ENCODE data around the gene YAF2. TPM values are rescaled to one million over a fixed set of nuclear protein-coding genes. Genes with fewer than 3 reads are reported as not detected.
"Not testable (repeated sequence)": the region's sequence is repeated elsewhere in the genome, so short reads cannot be mapped to it uniquely, and the experiment has no call there.

YAF2 gene
- polyA plus RNA-seq, 1 donor: 29.0 TPM

DNA sequence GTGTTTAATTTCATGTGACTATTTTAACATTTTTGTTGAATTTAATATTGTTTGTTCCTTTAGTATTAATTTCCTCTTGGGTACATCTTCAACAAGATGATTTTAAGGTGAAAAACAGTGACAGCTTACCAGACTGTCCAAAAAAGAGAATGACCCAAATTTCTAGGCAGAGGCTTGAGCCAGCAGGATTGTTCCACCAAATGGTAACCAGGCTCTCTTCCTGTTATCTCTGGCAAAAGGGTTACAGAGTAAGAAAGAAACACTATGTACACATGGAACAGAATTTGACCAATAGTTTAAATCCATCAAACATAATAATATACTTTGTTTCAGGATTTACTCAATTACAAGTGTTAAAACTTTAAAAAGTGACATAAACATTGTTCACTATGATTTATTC lies 39.0 kb downstream of the YAF2 start:
- DNase-seq: no peak

DNA sequence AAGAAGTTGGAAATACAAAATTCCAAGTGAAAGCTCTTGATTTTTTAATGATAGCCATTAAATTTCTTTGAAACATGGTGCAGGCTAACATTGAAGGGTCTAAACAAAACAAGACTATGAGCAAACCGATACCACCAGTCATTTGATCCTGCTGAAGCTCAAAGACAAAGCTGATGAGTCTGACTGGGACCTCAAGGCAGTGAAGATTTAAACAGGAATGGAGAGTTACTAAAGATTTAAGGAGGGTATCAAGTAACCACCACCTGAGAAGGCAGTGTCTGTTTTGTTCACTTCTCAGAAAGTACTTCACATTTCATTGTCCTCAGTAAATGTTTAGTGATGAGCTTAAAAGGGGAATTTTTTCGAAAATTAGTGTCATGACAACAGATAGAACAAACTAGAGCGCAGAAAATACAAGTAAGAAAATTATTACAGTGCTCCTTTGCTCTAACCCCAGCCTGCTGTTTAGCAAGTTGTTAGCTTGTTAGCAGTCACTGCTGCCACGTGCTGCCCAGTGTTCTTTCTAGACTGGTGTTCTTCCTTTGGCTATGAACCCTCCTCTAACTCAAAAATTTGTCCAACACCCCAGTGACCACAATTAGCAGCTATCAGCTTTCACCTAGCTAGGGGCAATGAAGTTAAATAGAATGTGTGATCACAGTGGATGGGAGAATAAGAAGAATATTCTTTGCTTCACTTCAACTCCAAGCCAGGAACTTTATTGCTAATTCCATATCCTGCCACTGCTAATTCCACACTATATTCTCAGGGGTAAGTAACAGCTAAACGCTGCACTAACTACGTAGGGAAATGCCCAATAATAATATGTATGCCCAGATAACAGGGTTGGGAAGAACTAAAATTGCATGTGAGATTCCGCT lies 41.1 kb downstream of the YAF2 start:
- DNase-seq: peak; percentile 56

DNA sequence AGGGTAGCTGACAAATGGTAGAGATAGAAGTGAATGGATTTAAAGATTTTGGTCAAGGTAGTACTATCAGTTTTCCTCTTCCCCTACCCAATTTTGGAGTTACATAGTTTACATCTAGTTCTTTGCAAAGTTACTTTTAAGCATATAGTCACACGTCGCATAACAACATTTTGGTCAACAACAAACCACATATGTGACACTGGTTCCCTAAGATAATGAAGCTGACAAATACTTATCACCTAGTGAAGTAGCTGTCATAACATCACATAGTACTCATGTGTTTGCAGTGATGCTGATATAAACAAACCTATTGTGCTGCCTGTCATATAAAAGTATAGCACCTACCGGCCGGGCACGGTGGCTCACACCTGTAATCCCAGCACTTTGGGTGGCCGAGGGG lies 45.4 kb downstream of the YAF2 start:
- no peak for DNase-seq

DNA sequence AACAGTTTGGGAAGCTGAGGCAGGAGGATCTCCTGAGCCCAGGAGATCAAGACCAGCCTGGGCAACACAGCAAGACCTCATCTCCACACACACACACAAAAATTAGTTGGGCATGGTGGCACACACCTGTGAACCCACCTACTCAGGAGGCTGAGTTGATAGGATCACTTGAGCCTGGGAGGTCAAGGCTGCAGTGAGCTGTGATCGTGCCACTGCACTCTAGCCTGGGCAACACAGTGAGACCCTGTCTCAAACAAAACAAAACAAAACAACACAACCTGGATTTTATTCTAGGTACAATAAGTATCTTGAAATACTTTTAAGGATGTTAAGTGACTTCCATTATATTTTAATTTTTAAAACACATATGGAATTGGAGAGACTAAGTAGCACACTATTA lies 45.8 kb downstream of the YAF2 start:
- no peak for DNase-seq

DNA sequence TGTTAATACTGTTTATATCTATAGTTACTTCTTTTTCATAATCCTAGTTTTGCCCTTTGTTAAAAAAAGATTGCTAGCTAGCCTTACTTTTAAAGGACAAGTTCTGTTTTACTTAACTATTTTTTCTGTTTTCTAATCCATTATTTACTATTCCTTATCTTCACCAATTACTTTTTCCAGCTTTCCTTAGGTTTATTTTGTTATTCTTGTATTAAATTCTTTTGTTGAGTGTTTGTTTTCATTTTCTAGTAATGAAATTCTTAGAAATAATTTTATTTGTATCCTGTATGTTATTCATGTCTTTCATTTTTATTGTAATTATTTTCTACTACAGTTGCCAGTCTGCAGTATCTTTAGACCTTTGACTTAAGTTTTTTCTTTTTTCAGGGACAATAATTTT lies 47.7 kb downstream of the YAF2 start:
- no peak for DNase-seq

DNA sequence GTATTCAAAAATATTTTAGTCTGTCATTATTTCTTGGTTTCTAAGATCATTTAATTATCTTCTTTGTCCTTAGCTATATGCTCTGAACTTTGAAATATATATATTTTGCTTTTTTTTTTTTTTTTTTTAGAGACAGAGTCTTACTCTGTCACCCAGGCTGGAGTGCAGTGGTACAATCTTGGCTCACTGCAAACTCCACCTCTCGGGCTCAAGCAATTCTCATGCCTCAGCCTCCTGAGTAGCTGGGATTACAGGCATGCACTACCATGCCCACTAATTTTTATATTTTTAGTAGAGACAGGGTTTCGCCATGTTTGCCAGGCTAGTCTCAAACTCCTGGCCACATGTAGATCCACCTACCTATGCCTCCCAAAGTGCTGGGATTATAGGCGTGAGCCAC lies 49.8 kb downstream of the YAF2 start:
- not testable (repeated sequence) for DNase-seq

DNA sequence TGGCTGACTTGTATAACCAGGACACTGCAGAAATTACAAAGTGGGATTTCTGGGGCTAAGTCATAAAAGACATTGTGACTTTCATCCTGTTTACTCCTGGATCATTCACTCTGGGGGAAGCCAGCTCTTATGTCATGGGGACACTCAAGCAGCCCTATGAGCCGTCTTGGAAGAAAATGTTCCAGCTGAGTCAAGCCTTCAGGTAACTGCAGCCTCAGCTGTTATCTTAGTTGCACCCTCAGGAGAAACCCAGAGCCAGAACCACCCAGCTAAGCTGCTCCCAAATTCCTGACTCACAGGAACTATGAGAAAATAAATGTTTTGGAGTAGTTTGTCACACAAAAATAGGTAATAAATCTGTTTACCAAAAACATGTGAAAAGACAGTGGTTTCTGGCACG lies 50.2 kb downstream of the YAF2 start:
- DNase-seq: no peak

DNA sequence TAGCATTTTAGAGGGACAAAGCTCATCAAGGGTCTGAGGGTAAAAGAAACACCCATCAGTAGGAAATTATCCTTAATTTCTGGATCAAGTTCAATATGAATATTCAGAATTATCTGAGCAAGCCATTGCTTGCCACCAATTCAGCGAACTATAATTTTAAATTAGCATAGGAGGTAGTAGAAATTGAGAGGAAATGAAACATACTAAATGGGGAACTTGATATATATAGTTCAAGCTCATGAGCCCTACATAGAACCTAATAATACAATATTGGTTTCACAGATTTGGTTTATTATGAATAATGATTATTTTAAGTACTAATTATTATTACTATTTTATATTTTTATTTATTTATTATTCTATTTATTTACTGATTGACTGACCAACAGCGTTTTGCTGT lies 51.3 kb downstream of the YAF2 start:
- DNase-seq: no peak

DNA sequence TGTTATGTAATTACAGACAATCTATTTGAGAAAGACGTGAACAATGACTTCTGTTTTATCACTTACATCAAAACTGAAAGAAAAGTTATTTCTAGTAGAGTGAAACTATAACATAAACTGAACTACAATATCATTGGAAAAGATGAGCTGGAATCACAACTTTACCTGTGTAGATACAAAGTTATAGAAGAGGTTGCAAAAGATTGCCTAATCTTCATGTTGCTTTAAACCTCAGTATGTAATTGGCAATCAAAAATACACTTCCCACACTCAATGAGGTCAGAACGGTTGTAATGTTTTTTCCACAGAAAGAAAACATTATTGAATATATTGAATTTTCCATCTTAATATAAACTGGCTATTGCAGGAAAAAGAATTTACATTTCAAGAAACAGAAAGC lies 55.7 kb downstream of the YAF2 start:
- DNase-seq: no peak

DNA sequence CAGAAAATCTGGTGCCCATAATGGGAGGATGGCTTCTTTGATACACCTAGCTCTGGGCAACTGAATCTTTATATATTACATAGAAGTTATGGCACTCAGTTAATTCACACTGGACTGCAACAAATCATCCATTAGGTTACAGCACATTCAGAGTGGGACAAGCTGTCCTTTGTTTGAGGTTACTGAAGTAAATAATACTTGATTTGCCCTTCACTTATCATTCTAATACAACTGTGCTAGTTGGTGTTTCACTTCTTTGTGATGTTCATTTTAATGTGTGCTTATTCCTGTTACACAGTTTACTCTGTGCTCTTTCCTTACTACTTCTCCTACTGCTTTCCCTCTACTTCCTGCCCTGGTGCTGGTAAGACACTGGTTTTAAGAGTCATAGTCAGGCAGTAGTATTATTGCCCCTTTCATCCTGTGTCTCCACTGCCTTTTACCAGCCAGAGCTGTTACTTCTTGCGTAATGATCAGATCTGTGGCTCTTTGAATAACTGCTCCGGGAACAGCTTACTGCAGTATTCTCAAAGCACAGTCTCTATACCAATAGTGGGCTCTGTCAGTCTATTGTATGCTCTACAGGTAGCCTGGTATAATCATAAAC lies 57.0 kb downstream of the YAF2 start:
- DNase-seq: no peak

DNA sequence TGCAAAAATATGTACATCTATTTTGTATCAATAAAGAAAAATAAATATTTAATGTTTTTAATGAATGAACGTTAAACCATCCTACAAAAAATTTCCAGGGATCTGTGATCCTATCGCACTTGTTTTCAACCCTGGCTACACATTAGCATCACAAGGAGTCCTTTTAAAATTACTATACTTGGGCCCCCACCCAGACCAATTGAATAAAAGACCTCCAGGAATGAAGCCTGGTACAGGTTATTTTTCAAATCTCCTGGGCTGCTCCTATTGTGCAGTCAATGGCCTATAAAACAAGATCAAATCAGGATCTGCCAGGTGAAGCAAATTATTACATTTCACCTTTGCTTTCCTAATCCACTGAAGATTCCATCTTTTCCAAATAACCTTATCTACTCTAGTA lies 59.9 kb downstream of the YAF2 start:
- DNase-seq: no peak

DNA sequence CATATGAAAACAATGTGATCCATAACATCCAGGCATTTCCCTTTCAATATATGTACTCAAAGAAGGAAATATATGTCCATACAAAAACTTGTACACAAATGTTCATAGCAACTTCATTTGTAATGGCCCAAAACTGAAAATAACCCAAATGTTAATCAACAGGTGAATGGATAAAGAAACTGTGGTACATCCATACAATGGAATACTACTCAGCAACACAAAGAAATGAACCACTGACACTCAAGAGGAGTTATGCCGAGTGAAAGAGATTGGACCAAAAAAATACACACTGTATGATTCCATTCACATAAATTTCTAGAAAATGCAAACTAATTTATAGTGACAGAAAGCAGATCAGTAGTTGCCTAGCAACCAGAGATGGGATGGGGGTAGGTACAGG lies 63.1 kb downstream of the YAF2 start:
- no peak for DNase-seq

DNA sequence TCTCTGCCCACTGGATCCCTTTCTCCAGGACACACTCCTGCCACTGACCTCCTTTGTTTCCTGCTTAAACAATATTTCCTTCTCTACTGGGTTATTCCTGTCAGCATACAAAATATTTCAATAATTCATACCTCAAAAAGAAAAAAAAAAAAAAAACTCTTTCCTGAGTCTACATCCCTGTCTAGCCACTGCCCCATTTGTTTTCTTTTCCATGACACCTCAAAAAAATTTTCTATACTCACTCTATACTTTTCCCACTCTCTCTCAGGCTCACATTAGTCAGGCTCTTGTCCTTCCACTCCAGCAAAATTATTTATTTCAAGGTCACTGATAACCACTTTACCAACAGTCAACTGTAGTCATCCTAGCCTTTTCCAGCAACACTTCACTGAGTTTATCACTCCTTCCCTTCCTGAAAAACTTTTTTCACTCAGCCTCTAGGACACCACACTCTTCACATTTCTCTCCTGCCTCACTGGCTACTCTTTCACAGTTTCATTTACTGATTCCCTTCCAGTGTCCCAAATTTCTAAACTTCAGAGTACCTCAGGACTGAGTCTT lies 64.0 kb downstream of the YAF2 start:
- no peak for DNase-seq

DNA sequence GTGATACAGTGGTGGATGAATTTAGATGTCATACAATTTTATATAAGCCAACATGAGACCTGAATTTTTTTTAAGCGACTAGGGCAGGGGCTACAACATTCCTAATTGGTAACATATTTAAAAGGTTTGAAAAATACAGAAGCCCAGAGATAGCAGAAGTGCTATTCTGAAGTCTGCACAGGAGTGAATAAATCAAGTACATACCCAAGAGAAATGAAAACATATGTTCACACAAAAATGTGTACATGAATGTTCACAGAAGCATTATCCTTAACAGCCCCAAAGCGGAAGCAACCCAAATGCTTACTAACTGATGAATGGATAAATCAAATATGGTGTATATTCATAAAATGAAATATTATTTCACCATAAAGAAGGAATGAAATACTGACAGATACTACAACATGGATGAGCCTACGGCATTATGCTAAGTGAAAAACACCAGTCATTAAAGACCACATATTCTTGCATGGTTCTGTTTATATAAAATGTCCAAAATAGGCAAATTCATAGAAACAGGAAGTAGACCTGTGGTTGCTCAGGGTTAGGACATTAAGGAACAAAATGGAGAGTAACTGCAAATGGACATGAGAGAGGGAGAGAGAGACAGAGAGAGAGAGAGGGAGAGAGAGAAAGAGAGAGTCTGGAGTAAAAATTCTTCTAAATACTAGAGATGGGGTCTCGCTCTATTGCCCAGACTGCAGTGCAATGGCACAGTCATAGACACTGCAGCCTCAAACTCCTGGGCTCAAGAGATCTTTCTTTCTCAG lies 65.4 kb downstream of the YAF2 start:
- DNase-seq: no peak

DNA sequence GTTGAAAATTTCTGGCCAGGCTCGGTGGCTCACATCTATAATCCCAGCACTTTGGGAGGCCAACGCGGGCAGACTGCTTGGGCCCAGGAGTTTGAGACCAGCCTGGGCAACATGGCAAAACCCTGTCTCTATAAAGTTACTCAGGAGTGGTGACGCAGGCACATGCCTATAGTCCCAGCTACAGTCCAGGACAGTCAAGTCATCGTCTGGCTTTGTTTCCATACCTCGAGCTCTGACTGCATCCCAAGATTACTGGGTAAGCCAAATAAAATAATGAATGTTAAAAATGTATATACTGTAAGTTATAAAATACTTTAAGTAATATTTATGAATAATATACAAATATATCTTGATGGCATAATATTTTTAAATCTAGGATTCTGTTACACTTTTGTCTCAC lies 70.3 kb downstream of the YAF2 start:
- no peak for DNase-seq

DNA sequence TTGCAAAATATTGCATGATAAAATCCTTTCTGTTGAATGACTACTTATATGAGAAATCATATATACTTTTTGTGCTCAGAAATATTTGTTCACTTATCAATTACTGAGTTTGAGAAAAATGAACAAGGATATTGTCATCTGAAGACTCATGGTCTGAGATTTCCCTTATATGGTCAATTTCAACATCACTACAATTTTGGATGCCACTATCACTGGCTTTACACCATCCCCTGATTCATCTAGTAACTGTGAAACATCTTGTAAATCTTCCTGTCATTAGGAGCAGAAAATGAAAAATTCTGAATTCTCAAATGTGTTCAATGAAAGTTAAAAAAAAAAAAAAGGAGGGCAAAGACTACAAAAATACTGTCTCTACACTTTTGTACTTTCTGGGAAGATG lies 71.5 kb downstream of the YAF2 start:
- DNase-seq: no peak

DNA sequence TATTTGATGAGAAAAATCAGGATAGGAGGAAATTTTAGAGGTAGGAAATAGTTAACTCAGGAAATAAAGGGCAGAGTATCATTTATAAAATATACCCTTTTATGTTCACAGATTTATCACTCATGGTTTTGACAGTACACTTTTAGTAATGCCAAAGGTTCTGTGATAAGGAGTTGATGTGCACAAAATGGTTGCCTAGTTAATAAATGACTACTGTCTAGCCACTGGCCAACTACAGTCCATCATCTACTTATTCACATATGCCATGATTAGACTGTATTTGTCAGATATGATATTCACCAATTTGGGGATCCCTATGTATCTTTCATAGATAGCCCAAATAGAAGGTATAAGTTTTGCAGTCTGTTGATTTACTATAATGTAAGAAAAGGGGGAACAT lies 74.1 kb downstream of the YAF2 start:
- no peak for DNase-seq

DNA sequence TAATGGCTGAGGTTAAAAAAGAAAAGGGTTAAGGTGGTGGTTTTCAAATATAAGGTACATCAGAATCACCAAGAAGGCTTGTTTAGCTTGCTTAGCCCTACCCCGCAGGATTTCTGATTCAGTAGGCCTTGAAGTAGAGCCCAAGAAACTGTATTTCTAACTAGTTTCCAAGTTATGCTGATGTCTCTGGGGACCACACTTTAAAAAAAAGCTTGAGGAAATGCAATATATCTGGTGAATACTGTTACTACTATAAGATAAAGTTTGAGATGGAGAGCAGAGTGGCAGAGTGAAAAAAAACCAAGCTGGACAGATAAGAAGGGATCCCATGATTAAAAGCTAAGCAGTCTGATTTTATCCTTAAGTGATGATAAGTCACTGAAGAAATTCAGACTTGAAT lies 75.1 kb downstream of the YAF2 start:
- DNase-seq: no peak

DNA sequence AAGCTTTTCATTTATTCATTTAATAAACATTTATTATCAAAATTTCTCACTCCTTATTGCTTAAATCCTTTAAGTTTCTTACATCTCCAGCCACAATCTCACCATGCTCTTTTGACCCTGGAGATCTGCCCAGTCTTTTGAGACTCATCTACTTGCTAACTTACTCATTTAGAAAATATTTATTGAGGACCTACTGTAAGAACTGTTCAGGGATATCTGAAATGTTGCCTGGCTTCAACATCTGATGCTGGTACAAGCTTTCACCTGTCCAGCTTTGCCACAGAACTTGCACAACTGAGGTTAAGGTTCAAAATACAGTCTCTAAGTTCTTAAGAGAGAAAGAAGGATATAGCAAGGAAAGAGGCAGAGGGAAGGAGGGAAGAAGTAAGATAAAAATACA lies 75.9 kb downstream of the YAF2 start:
- DNase-seq: no peak

DNA sequence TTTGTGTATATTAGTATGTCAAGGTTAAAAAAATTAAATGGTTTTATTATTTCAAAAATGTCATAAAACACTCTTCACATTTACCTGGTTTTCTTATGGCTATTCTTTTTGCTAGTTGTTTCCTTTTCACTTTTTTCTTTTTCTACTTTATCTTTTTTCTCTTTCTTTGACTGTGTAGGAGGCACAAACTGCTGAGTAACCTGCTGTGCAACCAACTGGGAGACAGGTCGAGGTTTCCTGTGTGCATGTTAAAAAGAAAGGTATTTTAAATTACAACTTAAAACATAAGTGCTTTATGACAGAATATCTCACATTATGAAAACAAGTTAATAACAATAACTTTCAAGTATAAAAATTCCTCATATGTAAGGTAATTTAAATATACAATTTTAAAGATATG lies 76.5 kb downstream of the YAF2 start:
- DNase-seq: no peak

DNA sequence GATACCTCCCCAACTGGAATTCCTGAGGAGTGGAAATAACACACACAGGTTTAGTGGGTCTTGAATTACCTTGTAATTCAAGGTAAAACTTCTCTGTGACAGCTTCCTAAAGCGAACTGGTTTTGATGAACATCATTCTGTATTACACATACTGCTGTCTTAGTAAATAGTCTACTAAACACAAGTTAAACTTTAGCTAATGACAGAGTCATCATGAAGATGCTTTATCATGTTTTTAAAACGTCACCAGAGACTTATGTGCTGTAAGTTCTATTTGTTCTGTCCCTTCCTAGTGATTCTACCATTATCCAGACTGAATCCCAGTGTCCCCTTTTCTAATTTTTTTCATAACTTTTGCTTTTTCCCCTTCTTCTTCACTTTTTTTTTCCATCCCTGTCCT lies 81.8 kb downstream of the YAF2 start:
- no peak for DNase-seq

DNA sequence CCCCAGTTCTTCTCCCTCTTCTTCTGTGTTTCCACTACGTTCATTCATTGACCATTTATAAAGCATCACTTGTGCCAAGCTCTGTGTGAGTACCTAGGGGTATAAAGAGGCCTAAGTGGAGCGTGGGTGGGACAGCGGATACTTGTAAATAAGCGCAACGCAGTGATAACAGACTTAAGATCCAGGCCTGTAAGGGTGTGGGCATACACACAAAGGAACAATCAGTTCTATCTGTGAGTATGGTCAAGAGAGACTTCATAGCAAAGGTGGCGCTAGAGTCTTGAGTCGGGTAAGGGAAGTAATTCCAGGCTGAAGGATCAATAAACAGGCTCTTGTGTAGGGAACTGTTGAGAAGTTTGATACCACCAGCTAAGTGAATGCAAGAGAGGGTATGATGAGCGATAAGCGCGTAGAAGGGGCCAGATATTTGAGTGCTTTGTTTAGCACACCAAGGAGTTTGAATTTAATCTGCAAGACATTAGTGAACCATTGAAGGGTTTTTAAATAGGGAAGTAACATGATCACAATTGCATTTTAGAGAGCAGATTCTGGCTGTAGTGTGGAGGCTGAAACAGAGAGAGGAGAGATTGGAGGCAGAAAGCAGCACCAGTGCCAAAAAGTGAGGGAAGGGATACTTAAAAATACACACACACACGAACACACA lies 92.4 kb downstream of the YAF2 start:
- no peak for DNase-seq

DNA sequence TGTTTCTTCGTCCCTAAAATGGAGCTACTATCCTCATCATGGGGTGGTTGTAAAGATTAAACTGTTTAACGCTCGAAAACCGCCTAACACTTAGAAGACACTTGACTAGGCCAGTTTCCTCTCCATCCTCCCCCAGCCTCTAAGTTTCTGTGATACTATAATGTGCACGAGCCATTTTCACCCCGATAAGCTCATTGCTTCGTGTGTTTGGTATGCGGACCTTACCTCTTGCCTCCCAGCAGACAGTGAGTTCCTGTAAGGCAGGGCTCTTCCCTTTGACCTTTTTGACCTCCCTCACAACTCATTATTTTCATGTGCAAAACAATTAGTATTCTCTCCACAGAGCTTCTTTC lies 92.9 kb downstream of the YAF2 start:
- no peak for DNase-seq

All from left kidney (tissue), 2 donors.